Measurements from ENCODE around the gene CACNA1I.
"Not testable (repeated sequence)": the region's sequence is repeated elsewhere in the genome, so short reads cannot be mapped to it uniquely, and the experiment has no call there.

Gene CACNA1I

GRCh38 chr22:39570665-39571064 lies at the start of gene CACNA1I:
Gene CACNA1I, plus strand, starts transcription at chr22:39570753. Its CDS starts 0 bp downstream, at chr22:39570753.
- no peak for DNase-seq (ENCODE audit: low spot score)

GRCh38 chr22:39521106-39521885 lies 49.3 kb upstream of the CACNA1I start:
- peak; percentile 70 for DNase-seq (ENCODE audit: low spot score)

GRCh38 chr22:39522091-39522490 lies 48.5 kb upstream of the CACNA1I start:
- DNase-seq (ENCODE audit: low spot score): not testable (repeated sequence)

- peak; percentile 84 for DNase-seq (ENCODE audit: low spot score)
These were observed 47.8 kb upstream of the CACNA1I start for GRCh38 chr22:39522567-39523300.

- DNase-seq (ENCODE audit: low spot score): no peak
These were observed 46.3 kb upstream of the CACNA1I start for GRCh38 chr22:39524089-39524752.

- DNase-seq (ENCODE audit: low spot score): peak; percentile 38
These were observed 45.5 kb upstream of the CACNA1I start for GRCh38 chr22:39524753-39525657.

GRCh38 chr22:39525658-39525975 lies 44.9 kb upstream of the CACNA1I start:
- DNase-seq (ENCODE audit: low spot score): no peak

GRCh38 chr22:39526736-39527171 lies 43.8 kb upstream of the CACNA1I start:
- no peak for DNase-seq (ENCODE audit: low spot score)

- peak; percentile 35 for DNase-seq (ENCODE audit: low spot score)
These were observed 43.0 kb upstream of the CACNA1I start for GRCh38 chr22:39527481-39527961.

- DNase-seq (ENCODE audit: low spot score): no peak
These were observed 42.4 kb upstream of the CACNA1I start for GRCh38 chr22:39528080-39528661.

- DNase-seq (ENCODE audit: low spot score): peak; percentile 94
These were observed 41.7 kb upstream of the CACNA1I start for GRCh38 chr22:39528681-39529486.

GRCh38 chr22:39529487-39529851 lies 41.1 kb upstream of the CACNA1I start:
- DNase-seq (ENCODE audit: low spot score): no peak

GRCh38 chr22:39530116-39530515 lies 40.4 kb upstream of the CACNA1I start:
- DNase-seq (ENCODE audit: low spot score): no peak

GRCh38 chr22:39530692-39531331 lies 39.7 kb upstream of the CACNA1I start:
- DNase-seq (ENCODE audit: low spot score): peak; percentile 74

- peak; percentile 99 for DNase-seq (ENCODE audit: low spot score)
These were observed 38.1 kb upstream of the CACNA1I start, which contains the start of gene RPS19BP1 for GRCh38 chr22:39532215-39533073. Gene RPS19BP1, minus strand, starts transcription at chr22:39532748. Its CDS starts 10 bp downstream, at chr22:39532738.

GRCh38 chr22:39534092-39534506 lies 36.5 kb upstream of the CACNA1I start:
- no peak for DNase-seq (ENCODE audit: low spot score)

- DNase-seq (ENCODE audit: low spot score): peak; percentile 75
These were observed 35.8 kb upstream of the CACNA1I start for GRCh38 chr22:39534591-39535356.

- no peak for DNase-seq (ENCODE audit: low spot score)
These were observed 35.2 kb upstream of the CACNA1I start for GRCh38 chr22:39535357-39535725.
